Activated effector memory CD4-positive, alpha-beta T cell treated with anti-CD3 and anti-CD28 coated beads, Interleukin-2, amount 50 U/mL, for 16 hours (primary cell): ENCODE results near the gene ATOH8.
"Not testable (repeated sequence)": the region's sequence is repeated elsewhere in the genome, so short reads cannot be mapped to it uniquely, and the experiment has no call there.

Experiments
- DNase-seq: peaks from one replicate; pipeline ENCODE4 v3.0.0-alpha.2; 2020

Gene ATOH8

DNA sequence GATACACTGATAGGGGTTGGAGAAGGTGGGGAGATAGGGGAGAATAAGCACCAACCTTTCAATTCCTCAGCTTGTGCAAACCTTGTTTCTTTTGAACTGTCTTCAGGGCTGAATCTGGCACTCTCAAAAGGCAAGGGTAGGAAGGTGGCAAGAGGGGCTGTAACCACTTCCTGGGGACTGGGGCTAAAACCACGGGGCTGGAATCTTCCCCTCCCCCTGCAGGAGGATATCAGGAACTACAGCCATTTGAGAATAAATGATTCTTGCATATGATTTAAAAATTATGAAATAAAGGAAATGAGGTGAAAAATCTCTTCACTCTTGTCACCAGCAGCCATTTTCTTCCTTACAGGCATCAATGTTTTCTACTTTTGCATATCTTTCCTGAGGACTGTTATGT is 50.8 kb downstream of the ATOH8 start:
- no peak for DNase-seq

DNA sequence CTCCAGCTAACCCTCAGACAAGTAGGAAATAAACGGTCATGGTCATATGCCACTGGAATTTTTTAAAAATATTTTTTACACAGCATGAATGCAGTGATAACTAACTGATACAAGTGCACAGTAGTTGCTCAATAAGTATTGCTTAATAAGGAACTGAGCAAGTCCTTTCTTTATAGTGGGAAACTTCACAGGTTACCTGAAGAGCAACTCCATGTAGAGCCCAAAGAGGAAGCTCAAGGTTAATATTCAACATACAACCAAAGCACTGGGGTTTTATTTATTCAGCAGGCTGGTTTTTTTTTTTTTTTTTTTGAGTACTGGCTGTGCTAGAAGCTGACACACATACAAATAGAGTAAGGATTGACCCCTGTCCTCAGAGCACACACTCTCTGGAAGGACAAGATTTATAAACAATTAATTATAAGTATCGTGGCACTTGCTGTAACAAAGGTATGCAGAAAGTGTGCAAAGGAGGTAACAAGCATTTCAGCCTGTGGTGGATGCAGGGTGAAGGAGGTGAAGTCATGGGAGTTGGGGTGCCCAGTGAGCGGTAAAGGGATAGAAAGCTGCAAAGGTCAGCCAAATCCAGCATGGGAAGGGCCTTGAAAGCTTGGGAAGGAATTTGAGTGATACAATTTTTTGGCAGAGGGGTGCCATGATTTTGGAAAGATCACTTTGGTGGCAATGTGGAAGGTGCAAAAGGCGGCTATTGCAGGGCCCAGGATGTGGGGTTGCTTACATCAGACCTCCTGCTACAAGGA is 52.7 kb downstream of the ATOH8 start:
- no peak for DNase-seq

DNA sequence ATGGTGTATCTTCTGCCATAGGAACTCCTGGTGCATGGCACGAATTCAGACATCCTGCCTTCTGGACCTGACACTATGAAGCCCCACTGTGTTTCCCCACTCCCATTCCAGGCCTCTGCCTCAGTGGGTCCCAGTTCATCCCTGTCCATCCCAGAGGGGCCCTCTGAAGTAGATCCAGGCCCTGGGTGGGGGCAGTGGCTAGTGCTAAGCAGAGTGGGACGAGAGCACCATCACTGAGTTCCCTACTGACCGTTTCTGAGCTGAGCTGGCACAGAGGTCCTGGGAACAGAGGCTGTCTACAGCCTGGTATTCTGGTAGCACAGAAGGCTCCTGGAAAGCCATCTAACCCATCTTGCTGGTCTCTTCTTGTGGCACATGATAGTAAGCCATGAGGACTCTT is 54.0 kb downstream of the ATOH8 start:
- no peak for DNase-seq

DNA sequence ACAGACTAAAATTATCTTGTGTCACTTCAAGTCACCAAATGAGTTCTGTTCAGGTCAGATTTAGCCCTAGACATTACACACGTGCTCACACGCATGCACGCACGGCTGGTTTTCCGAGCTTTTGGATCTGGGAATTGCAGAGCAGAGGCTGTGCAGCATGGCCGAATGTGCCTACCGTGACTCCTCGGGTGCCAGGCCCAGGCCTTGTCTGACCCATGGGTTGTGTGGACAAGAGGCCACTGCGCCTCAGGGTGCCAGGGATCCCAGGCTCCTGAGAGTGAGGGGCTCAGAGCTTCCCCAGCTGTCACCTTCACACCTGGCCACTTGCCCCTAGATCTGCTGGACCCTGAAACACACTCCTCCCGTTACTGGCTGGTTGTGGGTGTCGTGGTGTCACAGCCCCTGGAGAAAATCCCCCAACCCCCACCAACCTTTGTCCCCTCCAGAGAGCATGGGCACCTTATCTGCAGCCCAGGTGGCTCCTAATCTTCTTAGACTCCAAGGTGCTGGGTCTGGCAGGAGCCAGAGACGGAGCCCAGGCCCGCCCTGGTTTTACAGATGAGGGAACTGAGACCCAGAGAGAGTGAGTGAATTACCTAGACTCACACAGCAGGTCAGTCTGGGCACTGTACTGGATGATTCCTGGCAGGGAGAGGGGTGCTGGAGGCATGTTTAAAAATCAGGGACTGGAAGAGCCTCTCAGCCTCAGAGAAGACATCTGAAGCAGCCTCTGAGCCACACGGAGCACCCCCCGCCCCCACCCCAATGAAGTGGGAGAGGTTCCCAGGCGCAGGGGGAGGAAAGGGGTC is 56.8 kb downstream of the ATOH8 start:
- DNase-seq, result no peak

DNA sequence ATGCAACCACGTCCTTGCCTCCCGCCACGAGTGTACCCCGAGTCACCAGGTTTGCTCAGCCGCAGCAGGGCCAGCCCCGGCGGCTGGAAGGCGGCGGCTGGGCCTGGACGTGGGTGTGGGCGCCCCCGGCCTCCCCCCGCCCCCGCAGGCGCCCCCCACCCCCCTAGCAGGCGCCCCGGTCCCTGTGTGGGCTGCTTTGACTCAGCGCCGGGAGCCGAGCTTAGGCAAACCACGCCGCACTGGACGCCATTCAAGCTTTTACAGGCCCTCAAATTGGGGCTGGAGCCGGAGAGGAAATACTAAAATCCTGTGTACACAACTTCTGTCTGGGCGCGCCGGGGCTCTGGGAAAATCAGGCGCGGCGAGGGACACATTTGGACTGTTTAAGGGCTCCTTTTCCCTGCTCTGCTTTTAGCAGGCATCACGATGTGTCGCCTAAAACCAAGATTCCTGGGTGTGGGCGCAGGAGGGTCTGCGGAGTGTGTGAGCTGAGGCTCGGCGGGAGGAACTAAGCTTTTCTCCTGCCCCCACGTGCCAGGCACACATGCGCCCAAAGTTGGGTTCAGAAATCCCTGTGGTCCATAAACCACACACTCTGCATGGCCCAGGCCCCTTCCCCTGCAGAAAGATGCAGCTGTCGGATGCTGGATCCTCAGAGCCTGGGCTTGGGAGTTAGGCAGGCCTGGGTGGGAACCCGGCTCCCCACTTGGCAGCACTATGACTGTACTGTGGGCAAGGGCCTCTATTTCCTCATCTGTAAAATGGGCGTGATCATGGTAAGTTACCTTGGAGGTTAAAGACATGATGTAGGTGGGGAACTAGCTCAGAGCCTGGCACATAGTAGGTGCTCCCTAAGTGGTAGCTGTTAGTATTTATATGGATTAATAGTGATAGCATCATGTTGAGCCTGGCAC is 57.6 kb downstream of the ATOH8 start:
- no peak for DNase-seq

DNA sequence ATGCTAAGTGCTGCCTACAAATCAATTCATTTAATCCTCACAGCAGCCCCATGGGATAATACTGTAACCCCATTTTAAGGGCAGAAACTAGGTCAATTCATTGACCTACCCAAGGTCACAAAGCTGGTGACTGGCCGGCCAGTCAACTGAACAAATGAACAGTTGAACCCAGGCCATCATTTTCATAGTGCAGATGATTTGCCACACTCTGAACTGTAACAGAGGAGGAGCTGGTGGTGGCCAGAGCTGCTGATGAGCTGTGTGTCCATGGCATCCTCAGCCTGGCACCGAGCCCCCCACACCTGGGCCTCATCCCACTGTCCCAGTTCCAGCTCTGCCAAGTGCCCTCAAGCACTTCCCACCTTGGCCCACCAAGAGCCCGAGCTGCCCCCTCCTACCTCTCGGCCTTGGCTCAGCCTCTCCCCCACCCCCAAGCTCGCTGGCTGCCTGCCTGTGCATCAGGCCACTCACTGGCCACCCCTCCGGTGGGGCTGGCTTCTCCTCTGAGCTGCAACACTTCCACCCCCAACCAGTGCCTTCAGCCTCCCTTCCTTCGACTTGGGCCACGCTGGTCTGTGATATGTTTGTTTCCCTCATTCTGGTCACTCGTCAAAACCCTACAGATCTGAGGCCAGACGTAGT is 58.4 kb downstream of the ATOH8 start:
- DNase-seq, result no peak

DNA sequence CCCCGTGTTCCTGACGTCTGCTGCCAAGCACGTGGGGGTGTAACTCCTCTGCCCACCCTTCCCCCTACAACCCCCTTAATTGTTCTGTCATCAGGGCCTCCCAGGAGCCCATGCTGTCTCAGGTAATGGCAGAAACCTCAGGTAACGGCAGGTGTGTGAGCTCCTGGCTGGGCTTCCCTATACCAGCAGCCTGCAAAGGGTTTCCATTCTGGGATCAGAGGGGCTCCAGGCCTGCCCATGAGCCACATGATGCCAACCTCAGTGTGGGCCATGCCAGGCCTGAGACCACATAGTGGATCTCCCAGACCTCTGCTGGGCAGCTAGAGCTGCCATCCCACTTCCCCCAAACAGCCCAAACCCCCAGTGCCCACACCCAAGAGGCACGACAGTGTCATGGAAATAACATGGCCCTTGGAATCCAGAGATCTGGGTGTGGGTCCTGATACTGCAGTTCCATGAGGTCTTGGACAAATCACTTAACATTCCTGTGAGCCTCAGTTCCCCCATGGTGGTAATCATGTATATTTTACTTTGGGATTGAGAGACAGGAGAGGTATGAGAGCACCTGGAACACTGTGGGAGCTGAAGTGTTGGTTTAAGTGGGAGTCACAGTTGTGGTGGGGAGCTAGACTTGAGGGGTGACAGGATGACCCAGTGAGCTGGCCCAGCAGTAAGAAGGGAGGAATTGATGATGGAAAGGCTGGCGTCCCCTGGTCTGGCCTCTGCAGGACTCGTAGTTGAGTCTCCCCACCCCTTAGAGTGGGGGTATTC is 59.6 kb downstream of the ATOH8 start:
- no peak for DNase-seq

DNA sequence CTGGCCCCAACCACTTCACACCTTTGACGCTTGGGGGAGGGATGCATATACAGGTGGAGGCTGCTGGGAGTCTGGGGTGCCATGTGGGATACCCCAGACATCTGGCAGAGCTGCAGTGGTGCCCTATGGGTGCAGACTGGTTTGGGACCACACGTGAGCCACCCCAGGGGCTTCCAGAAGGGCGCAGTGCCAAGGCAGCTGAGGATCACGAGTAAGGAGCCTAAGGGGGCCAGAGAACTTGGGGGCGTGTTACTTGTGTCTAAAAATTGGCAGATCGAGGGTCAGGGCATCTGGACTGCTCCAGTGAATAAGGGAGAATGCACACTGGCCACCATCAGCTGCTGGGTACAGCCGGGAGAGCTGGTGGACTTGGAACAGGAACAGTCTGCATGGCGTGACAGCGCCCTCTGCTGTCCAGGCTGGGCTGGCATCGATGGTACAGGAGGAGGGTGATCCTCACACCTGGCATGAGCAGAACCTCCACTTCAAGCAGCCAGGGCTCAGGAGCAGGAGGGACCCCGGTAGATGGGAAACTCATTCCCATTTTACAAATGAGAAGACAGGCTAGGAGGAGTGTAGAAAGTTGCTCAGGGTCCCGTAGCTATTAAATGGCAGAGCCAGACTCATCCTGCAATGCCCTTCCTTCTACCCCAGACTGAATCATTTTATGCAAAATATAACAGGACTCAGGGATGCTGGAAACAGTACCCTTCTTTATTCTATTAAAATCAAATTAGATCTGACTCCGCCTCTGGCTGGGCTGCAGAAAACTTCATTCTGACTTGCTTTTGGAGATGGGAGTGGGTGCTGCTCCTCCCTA is 60.4 kb downstream of the ATOH8 start:
- peak; percentile 92 for DNase-seq

DNA sequence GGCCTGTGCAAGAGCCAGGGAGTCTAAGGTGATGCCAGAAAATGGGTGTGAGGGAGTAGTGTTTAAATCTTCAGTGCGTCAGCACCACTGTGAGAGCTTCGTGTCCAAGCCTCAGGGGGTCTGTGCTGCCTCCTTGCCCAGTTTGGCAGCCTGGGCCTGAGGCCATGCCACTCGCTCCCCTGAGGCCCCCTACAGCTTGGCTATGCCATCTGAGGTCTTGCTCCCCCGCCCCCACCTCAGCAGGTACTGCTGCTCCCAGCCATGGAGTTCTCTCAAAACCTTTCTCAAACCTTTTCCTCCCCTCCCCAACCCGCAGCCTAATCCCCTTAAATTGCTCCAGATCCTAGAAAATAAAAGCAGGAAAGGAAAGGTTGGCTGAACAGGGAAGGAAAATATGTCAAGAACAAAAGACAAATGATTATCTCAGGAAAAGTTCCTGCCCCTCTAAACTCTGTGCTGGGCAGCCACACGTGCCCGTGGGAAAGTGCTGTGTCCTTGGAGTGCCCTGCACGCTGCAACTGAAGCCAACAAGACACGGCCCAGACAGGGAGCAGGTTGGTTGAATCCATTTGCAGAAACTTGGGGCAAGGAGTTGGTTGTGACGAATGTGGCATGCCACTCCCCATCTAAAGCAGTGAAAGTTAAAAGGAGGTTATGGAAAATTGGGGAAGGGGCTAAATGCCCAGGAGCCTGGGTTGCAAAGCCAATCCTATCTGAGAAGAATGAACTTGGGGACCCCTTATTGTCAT is 61.2 kb downstream of the ATOH8 start:
- no peak for DNase-seq

DNA sequence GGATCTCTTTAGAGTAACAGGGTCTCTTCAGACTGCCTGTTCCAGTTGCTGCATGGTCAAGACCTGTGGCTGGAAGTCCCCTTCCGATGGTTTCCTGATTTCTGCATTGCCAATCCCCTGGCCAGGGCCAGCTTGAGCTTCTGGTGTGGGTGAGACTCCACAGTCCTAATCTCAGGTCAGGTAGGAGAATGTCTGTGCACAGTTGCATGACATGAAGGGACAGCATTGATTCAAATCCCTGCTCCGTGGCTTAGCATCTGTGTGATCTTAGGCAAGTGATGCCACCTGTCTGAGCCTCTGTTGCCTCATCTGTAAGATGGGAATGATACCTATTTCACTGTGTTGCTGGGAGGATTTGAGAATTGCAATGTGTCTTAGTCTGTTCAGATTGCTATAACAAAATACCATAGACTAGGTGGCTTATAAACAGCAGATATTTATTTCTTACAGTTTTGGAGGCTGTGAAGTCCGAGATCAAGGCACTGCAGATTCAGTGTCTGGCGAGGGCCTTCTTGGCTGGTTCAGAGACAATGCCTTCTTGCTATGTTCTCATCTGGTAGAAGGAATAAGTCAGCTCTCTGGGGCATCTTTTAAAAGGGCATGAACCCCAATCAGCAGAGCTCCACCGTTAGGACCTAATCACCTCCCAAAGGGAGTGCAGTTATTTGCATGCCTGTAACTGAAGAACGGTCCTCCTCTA is 66.2 kb downstream of the ATOH8 start:
- no peak for DNase-seq

DNA sequence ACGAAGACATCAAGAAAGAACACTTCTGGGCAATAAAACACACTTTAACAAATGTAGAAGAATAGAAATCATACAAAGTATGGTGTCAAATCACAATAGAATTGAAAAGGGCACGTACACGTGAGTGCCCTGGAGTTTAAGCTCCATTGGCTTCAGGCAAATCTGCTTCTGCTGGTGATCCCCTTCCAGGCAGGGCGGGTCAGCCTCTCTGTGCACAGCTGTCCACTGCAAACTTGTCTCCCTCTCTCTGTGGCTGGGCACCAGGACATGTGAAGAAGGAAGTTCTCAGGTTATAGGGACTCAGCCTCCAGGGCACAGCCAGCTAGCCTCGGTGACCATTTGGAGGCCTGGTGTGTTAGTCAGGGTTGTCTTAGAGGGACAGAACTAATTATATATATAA is 69.0 kb downstream of the ATOH8 start:
- no peak for DNase-seq

DNA sequence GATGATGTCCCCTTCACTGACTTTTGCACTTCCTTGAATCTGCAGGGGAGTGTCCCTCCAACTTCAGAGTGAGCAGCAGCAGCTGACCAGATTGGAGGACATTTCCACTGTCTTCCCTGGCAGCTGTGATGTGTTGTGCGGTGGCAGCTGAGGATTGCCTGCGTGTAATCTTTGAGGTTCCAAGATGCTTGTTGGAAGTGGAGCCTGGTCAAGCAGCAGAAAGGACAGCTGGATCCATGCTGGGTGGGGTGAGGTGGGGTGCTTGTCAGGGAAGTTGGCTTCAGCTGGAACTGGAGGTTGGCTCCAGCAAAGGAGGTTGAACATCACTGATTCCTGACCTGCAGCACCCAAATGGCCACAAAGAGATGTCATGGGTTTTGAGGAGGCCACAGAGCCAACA is 70.2 kb downstream of the ATOH8 start:
- no peak for DNase-seq

DNA sequence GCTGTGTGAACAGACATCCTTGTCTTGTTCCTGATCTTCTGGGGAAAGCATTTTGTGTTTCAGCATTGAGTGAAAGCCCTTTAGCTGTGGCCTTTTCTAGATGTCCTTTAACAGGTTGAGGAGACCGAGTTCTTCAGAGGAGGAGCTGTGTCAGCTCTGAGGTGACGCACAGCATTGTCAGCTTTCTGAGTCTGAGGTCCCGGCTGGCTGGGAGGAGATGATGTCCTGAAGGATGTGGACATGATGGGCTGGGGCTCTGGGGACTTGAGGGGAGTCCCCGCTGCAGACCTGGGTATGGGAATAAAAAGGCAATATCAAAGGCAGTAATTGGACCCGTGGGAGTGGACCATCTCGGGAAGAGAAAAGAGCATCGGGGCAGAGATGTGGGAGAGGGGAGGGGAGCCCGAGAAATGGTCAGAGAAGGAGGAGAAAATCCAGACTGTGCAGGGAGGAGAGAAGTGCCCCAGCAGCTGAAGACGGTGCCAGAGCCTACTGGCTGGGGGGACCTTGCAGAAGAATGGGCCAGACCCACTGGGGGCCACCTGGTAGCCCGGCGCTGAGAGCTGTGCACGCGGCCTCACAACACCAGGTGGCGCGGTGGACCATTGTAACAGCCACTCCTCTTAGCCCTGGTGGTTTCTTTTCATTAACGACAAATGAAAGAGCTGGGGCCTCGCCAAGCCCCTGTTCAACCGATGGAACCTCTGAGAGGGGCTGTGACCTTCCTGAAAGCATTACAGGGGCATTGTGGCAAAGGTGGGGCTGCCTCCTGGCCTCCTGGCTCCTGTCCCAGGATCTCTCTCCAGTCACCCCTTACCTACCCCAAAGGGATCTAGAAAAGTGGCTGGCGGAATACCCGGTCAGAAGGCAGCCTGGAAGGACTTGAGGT is 73.4 kb downstream of the ATOH8 start:
- peak; percentile 92 for DNase-seq

DNA sequence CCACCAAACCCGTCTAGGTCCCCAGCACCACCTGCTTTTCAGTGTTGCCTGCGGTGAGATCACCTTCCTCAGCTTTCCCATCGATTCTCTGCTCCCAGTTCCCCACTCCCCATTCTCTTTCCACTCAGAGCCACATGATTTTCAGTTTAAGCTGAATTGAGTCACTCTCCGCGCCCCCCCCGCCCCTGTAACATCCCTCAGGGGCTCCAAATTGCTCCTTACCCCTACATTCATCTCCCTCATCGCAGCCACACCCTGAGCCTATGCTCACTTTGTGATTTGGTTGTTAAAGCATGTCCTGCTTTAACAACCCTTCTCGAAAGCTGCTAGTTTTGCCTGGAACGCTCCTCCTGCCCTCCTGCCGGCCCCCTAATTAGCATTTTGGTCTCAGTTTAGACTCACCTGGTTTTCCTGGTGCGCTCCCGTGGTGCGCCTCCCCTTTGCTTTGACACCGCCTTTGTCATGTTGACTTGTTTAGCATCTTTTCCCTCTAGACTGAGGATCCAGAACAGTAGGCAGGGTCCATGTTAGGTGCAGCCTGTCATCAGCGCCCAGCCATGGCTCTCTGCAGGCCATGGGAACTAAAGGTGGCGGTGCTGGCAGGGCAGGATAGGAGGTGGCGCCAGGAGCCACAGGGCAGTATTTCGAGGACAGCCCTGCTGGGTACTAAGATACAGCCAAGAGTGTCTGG is 74.2 kb downstream of the ATOH8 start:
- DNase-seq, result no peak

DNA sequence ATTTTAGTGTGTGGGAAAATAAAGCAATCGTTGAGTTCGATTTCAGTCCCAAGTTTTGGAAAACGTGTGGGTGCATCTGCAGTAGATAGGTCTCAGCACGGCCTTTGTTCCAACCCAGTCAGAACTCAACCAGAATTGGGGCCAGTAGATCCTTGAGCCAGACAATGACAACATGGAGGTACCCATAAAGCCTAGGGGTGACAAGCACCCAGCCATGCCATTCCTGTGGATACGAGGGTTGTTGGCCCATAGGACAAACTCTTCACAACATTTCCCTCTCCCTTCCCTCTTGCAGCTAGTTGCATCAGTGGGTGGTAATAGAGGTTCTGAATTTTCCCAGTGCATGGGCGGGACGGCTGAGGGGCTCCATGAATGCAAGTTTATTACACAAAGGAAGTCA is 74.9 kb downstream of the ATOH8 start:
- DNase-seq, result no peak

DNA sequence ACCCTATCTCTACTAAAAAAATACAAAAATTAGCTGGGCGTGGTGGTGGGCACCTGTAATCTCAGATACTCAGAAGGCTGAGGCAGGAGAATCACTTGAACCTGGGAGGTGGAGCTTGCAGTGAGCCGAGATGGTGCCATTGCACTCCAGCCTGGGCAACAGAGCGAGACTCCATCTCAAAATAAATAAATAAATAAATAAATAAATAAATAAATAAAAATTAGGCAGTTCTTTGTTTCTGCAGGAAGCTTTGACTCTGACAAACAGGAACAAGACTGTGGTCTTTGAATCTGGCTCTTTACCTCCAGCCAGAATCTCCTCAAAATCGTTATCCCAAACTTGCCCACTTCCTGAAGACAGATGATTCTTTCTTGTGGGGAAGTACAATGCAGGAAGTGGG is 75.6 kb downstream of the ATOH8 start:
- not testable (repeated sequence) for DNase-seq

DNA sequence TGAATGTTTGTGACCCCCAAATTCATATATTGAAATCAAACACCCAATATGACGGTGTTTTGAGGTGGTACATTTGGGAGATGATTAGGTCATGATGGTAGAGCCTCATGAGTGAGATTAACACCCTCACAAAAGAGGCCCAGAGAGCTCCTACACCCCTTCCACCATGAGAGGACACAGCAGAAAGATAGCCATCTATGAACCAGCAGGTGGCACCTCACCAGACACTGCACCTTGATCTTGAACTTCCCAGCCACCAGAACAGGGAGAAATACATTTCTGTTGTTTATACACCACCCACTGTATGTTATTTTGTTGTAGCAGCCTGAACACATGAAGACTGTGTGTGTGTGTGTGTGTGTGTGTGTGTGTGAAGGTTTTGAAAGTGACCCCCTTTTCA is 76.9 kb downstream of the ATOH8 start:
- DNase-seq, result no peak

DNA sequence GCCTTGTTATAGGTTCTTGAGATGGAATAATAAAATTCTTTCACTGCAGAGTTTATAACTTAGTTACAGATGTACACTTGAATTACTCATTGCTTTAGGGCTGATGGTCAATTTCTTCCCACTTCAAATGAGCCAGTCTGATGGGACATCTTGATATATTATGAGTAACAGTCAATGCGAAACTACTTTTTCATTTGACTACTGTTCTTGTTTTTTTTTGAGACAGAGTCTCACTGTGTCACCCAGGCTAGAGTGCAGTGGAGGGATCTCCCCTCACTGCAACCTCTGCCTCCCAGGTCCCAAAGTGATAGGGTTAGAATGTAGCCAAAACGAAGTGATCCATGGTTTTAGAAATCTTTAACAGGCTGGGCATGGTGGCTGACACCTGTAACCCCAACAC is 77.9 kb downstream of the ATOH8 start:
- DNase-seq, result no peak
